B cell (primary cell): ENCODE data around the gene NID1. TPM values are rescaled to one million over a fixed set of nuclear protein-coding genes. Genes with fewer than 3 reads are reported as not detected.

Experiments
- ATAC-seq: fragments of 200-7000 bp; cut with Tn5 transposase; one replicate; pipeline ENCODE4 v1.10.0; 2021; ENCODE audit warnings: low read depth, mild to moderate bottlenecking, moderate number of reproducible peaks, moderate library complexity
- CTCF ChIA-PET: fragments of 350-600 bp; sonication (Branson Sonifier 250); formaldehyde crosslinking; loops from one replicate; lab custom pipeline; 2021; ENCODE audit warnings: antibody characterized with exemption, inconsistent platforms; lab: Charles Lee
- POLR2A ChIA-PET: fragments of 350-600 bp; sonication (Branson Sonifier 250); formaldehyde crosslinking; loops from one replicate; lab custom pipeline; 2021; ENCODE audit warnings: antibody characterized with exemption; lab: Charles Lee
- DNase-seq: peaks from one replicate; pipeline ENCODE4 v3.0.0; 2013
- H2AFZ ChIP-seq: 2 replicates; pipeline ENCODE4 v1.6.1; 2012; ENCODE audit warnings: mild to moderate bottlenecking, low read depth, low read length; ENCODE audit not compliant: insufficient read depth, poor library complexity, severe bottlenecking
- H3K27ac ChIP-seq, 2 donors: 1 replicate in 1 of 2; 2 replicates in 1 of 2; pipeline ENCODE4 v1.5.1; 2012 to 2013; ENCODE audit warnings: low read length in 2 of 2, mild to moderate bottlenecking in 2 of 2, moderate library complexity in 1 of 2
- H3K27me3 ChIP-seq, 4 experiments: fragments of 200-600 bp in 1 of 4; sonication (generic) in 1 of 4; replicated peaks in 1 of 4; 1 replicate in 2 of 4; 2 replicates in 2 of 4; pipeline versions ENCODE4 v1.6.1 to v1.7.0; 2013 to 2016; ENCODE audit warnings: low read length in 3 of 4, mild to moderate bottlenecking in 2 of 4, mixed read lengths in 1 of 4, moderate library complexity in 1 of 4; ENCODE audit not compliant: insufficient read depth in 4 of 4, control insufficient read depth in 3 of 4; ENCODE audit errors: control extremely low read depth in 1 of 4
- H3K36me3 ChIP-seq, 2 experiments: replicated peaks in 1 of 2; 1 replicate in 1 of 2; 2 replicates in 1 of 2; pipeline versions ENCODE4 v1.6.1 to v1.7.1; 2013; ENCODE audit warnings: low read length in 1 of 2; ENCODE audit not compliant: insufficient read depth in 2 of 2, control insufficient read depth in 1 of 2; ENCODE audit errors: control extremely low read depth in 1 of 2, extremely low read depth in 1 of 2
- H3K4me1 ChIP-seq, 2 donors: fragments of 200-600 bp in 1 of 2; sonication (generic) in 1 of 2; 1 replicate in 1 of 2; 2 replicates in 1 of 2; pipeline versions ENCODE4 v1.5.1 to v1.6.1; 2013 to 2017; ENCODE audit warnings: low read length in 2 of 2; ENCODE audit not compliant: control insufficient read depth in 2 of 2, insufficient read depth in 2 of 2
- H3K4me2 ChIP-seq: replicated peaks from 2 replicates; pipeline ENCODE3; 2012; ENCODE audit warnings: mild to moderate bottlenecking, low read depth, low read length; ENCODE audit not compliant: poor library complexity, severe bottlenecking
- H3K4me3 ChIP-seq, 5 experiments: fragments of 200-600 bp in 1 of 5; sonication (generic) in 1 of 5; 1 replicate in 3 of 5; 2 replicates in 2 of 5; pipeline versions ENCODE4 v1.5.1 to v1.7.0; 2011 to 2016; ENCODE audit warnings: low read length in 4 of 5, mild to moderate bottlenecking in 4 of 5, low read depth in 2 of 5, control low read depth in 1 of 5, moderate library complexity in 1 of 5; ENCODE audit not compliant: insufficient read depth in 1 of 5; ENCODE audit errors: control extremely low read depth in 1 of 5, extremely low read depth in 1 of 5
- H3K79me2 ChIP-seq: fragments of 200-600 bp; sonication (generic); one replicate; pipeline ENCODE4 v1.6.0; 2016; ENCODE audit warnings: low read length; ENCODE audit not compliant: control insufficient read depth, insufficient read depth
- H3K9ac ChIP-seq: fragments of 200-600 bp; sonication (generic); 2 replicates; pipeline ENCODE4 v1.6.1; 2017; ENCODE audit warnings: mild to moderate bottlenecking, low read length, moderate library complexity
- H3K9me3 ChIP-seq, 3 donors: one replicate each; pipeline versions ENCODE4 v1.6.1 to v1.7.1; 2013; ENCODE audit warnings: low read length in 2 of 3; ENCODE audit not compliant: control insufficient read depth in 2 of 3, insufficient read depth in 1 of 3; ENCODE audit errors: control extremely low read depth in 1 of 3
- H4K20me1 ChIP-seq: 2 replicates; pipeline ENCODE4 v1.6.0; 2012; ENCODE audit warnings: mild to moderate bottlenecking, low read length; ENCODE audit not compliant: insufficient read depth, control insufficient read depth, poor library complexity, severe bottlenecking
- H3K27ac Mint-ChIP-seq: one replicate; pipeline ENCODE4 v1.8.0; 2021; ENCODE audit warnings: mixed read lengths
- H3K27me3 Mint-ChIP-seq: one replicate; pipeline ENCODE4 v1.8.0; 2021; ENCODE audit warnings: mixed read lengths
- H3K4me1 Mint-ChIP-seq: one replicate; pipeline ENCODE4 v1.8.0; 2021; ENCODE audit warnings: mixed read lengths
- H3K4me3 Mint-ChIP-seq: one replicate; pipeline ENCODE4 v1.8.0; 2021; ENCODE audit warnings: mixed read lengths
- H3K9me3 Mint-ChIP-seq: one replicate; pipeline ENCODE4 v1.8.0; 2022; ENCODE audit warnings: mixed read lengths; ENCODE audit not compliant: insufficient read depth
- CTCF ChIP-seq: fragments of 200-600 bp; IDR thresholded peaks from one replicate; pipeline ENCODE4 v1.8.0; 2022; ENCODE audit warnings: antibody characterized with exemption, mild to moderate bottlenecking
- EZH2 ChIP-seq: IDR thresholded peaks from 2 replicates; pipeline ENCODE4 v1.6.1; 2012; ENCODE audit warnings: borderline replicate concordance, low read depth, mild to moderate bottlenecking, moderate library complexity, low read length; ENCODE audit not compliant: insufficient read depth, poor library complexity, severe bottlenecking
- WGBS: methylation state at CpG from one replicate; pipeline ENCODE4 v1.1.5; 2013; ENCODE audit warnings: missing lambda C conversion rate; ENCODE audit not compliant: insufficient coverage; 5-methylcytosine and 5-hydroxymethylcytosine counted together
- intact Hi-C: fragments of 100-400 bp; cut with micrococcal nuclease; formaldehyde crosslinking; loops from one replicate; pipeline ENCODE4 v1.10.0; 2022
- polyA plus RNA-seq: library from polyadenylated mRNA; depleted of rRNA; stranded (reverse); fragments of >200 nt; gene quantifications from 2 replicates; pipeline ENCODE4 v1.2.3, GENCODE V29; 2012
- total RNA-seq, 2 donors: library from RNA; stranded (reverse); fragments of 120-200 nt in 1 of 2; gene quantifications; 1 replicate in 1 of 2; 2 replicates in 1 of 2; pipeline versions ENCODE4 v1.2.3 to v1.2.4, GENCODE V29; 2013 to 2022

Gene NID1
- total and polyA plus RNA-seq, 2 donors (not counting 1 experiment from before 2014, with no cell fraction given), result 0.06 TPM; not detected in 1

GRCh38 chr1:236102611-236103010 lies 37.7 kb upstream of the NID1 start:
- H3K9ac ChIP-seq, result no peak overlapping the region
- WGBS, result 93% methylated on average over 7 of the region's 11 CpGs
- DNase-seq, result no peak
- peaks cover 2% of the 10 kb centered on the region for H3K4me1 Mint-ChIP-seq
- H3K9me3 ChIP-seq, result peaks cover 0 to 2% (median 0%) of the 10 kb centered on the region in 3 donors
- no peak overlapping the region for H3K27ac ChIP-seq
- intact Hi-C loops, result loop anchor here (1.0 to 10.0 kb wide), 2 partner anchors 182 to 388 kb away; partner anchors contain the start of gene ERO1B
- peaks cover 0 to 3% (median 0%) of the 10 kb centered on the region in 4 experiments for H3K27me3 ChIP-seq
- H3K27ac Mint-ChIP-seq, result no peak overlapping the region
- CTCF ChIA-PET, result interaction anchor here (0.7 to 12.0 kb wide), 3 partner anchors 178 to 656 kb away, joined by 3 to 174 read pairs (median 3); no protein-coding TSS in a partner anchor
- peaks cover 0 to 3% of the 10 kb centered on the region in 2 donors for H3K4me1 ChIP-seq
- H3K27me3 Mint-ChIP-seq, result peaks cover 4% of the 10 kb centered on the region
- no peaks in the 10 kb centered on the region for H3K79me2 ChIP-seq
- ATAC-seq, result no peak
- H4K20me1 ChIP-seq, result no peaks in the 10 kb centered on the region
- no peak overlapping the region for H3K4me3 ChIP-seq
- TF ChIP-seq EZH2 (no peak), CTCF (no peak)
- H3K4me3 Mint-ChIP-seq, result no peak overlapping the region
- POLR2A ChIA-PET, result no interaction called here
- H3K9me3 Mint-ChIP-seq, result no peaks in the 10 kb centered on the region
- H3K4me2 ChIP-seq, result no peak overlapping the region
- no peaks in the 10 kb centered on the region for H3K36me3 ChIP-seq
- H2AFZ ChIP-seq, result no peak overlapping the region

GRCh38 chr1:236101233-236102200 lies 36.6 kb upstream of the NID1 start:
- TF ChIP-seq CTCF (no peak), EZH2 (no peak)
- H4K20me1 ChIP-seq, result no peaks in the 10 kb centered on the region
- ChIA-PET CTCF (interaction anchor here (12.0 kb wide), 1 partner anchor 388 kb away, joined by 174 read pairs; no protein-coding TSS in a partner anchor), POLR2A (no interaction called here)
- Mint-ChIP-seq H3K4me3 (no peak overlapping the region), H3K9me3 (no peaks in the 10 kb centered on the region), H3K27me3 (peaks cover 4% of the 10 kb centered on the region), H3K4me1 (peaks cover 3% of the 10 kb centered on the region), H3K27ac (no peak overlapping the region)
- WGBS, result 85% methylated on average over 9 of the region's 10 CpGs
- DNase-seq (no peak), ATAC-seq (no peak)
- H3K9ac ChIP-seq, result no peak overlapping the region
- intact Hi-C loops, result loop anchor here (10.0 kb wide), 1 partner anchor 183 kb away; the partner anchor contains the start of gene ERO1B
- H3K4me3 ChIP-seq, result no peak overlapping the region
- no peak overlapping the region for H2AFZ ChIP-seq
- no peaks in the 10 kb centered on the region for H3K79me2 ChIP-seq
- no peak overlapping the region for H3K4me2 ChIP-seq
- H3K36me3 ChIP-seq, result no peaks in the 10 kb centered on the region
- H3K9me3 ChIP-seq, result peaks cover 0 to 8% (median 2%) of the 10 kb centered on the region in 3 donors
- H3K27me3 ChIP-seq, result peaks cover 0 to 3% (median 0%) of the 10 kb centered on the region in 4 experiments
- H3K27ac ChIP-seq, result no peak overlapping the region
- H3K4me1 ChIP-seq, result peaks cover 0 to 3% of the 10 kb centered on the region in 2 donors
